Measurements from ENCODE around the gene USP54. TPM values are rescaled to one million over a fixed set of nuclear protein-coding genes. Genes with fewer than 3 reads are reported as not detected.

The USP54 gene
- total RNA-seq, 1 experiment from 2014 or later, result 37.9 TPM

DNA sequence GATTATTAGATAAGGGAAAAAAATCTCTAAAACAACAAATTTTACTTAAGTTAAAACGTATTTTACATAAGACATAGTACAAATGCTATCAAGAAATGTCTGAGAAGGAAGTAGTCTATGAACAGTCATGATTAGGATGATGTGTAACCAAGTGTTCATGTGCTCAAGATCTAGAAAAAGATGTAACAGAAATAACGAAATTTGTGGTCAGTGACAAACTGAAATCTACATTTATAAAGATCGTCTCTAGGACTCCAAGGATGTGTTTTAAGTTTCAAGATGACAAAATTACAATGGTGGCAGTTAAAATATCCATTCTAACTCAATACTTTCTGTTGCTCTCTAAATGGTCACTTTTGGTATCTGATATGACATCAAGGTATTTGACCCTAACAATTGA is 112.5 kb downstream of the USP54 start:
- Histone ChIP-seq H4K5ac (ENCODE audit: insufficient read length, low read depth, low read length) (no peak overlapping the region), H4K20me1 (ENCODE audit: control insufficient read depth, insufficient read depth, insufficient read length) (no peaks in the 10 kb centered on the region), H3K9me3 (ENCODE audit: control insufficient read depth, low read depth, low read length) (no peaks in the 10 kb centered on the region), H3K27me3 (ENCODE audit: insufficient read depth, low read length) (no peaks in the 10 kb centered on the region), H3K18ac (ENCODE audit: insufficient read length, low read depth, low read length) (no peak overlapping the region), H3K23me2 (ENCODE audit: insufficient read length, low read depth, low read length, poor library complexity, severe bottlenecking) (no peaks in the 10 kb centered on the region), H3K27ac (ENCODE audit: insufficient read length, low read depth, low read length) (no peak overlapping the region), H2BK15ac (ENCODE audit: low read depth, low read length) (no peak overlapping the region), H3K4ac (ENCODE audit: low read depth, low read length) (no peak overlapping the region), H2BK5ac (ENCODE audit: insufficient read length, low read length) (no peak overlapping the region), H3K4me1 (ENCODE audit: insufficient read depth, low read length) (no peaks in the 10 kb centered on the region), H2BK20ac (ENCODE audit: low read depth, low read length, poor library complexity, severe bottlenecking) (no peak overlapping the region), H2BK120ac (ENCODE audit: low read depth, low read length, poor library complexity, severe bottlenecking) (no peak overlapping the region), H3K23ac (ENCODE audit: insufficient read length, low read depth, low read length) (no peak overlapping the region), H3K14ac (ENCODE audit: insufficient read depth, low read length) (no peak overlapping the region), H4K91ac (ENCODE audit: insufficient read length, low read depth, low read length) (no peak overlapping the region), H2AK5ac (ENCODE audit: insufficient read length, low read length) (no peak overlapping the region), H4K8ac (replicated peaks; ENCODE audit: insufficient read length, low read depth, low read length) (no peak overlapping the region), H3T11ph (ENCODE audit: low read length) (no peak overlapping the region), H3K4me2 (ENCODE audit: insufficient read depth, insufficient read length, low read length) (no peak overlapping the region), H2BK12ac (ENCODE audit: insufficient read length, low read depth, low read length) (no peak overlapping the region), H2AFZ (ENCODE audit: low read length) (no peak overlapping the region), H3K9ac (ENCODE audit: extremely low read depth, insufficient read length, low read length) (no peak overlapping the region), H3K56ac (ENCODE audit: insufficient read length, low read depth, low read length) (no peak overlapping the region), H3K79me2 (ENCODE audit: insufficient read depth, low read length) (no peaks in the 10 kb centered on the region), H3K79me1 (ENCODE audit: insufficient read depth, low read depth, low read length, poor library complexity, severe bottlenecking) (peaks cover 2% of the 10 kb centered on the region)
- no peak overlapping the region for H3K4me3 Mint-ChIP-seq
- no peaks in the 10 kb centered on the region for H3K9me3 Mint-ChIP-seq
- H3K4me1 Mint-ChIP-seq, result no peaks in the 10 kb centered on the region
- TF ChIP-seq, protein P1, sequence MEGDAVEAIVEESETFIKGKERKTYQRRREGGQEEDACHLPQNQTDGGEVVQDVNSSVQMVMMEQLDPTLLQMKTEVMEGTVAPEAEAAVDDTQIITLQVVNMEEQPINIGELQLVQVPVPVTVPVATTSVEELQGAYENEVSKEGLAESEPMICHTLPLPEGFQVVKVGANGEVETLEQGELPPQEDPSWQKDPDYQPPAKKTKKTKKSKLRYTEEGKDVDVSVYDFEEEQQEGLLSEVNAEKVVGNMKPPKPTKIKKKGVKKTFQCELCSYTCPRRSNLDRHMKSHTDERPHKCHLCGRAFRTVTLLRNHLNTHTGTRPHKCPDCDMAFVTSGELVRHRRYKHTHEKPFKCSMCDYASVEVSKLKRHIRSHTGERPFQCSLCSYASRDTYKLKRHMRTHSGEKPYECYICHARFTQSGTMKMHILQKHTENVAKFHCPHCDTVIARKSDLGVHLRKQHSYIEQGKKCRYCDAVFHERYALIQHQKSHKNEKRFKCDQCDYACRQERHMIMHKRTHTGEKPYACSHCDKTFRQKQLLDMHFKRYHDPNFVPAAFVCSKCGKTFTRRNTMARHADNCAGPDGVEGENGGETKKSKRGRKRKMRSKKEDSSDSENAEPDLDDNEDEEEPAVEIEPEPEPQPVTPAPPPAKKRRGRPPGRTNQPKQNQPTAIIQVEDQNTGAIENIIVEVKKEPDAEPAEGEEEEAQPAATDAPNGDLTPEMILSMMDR (conservative IDR thresholded peaks at IDR 0.05), result no peak
- H3K27ac Mint-ChIP-seq, result no peak overlapping the region; a peak in 1 of 7 replicates
- DNase-seq, result no peak
- no peaks in the 10 kb centered on the region for H3K27me3 Mint-ChIP-seq (ENCODE audit: low read depth)
- H3K36me3 Mint-ChIP-seq (ENCODE audit: insufficient read depth in 1 of 3, low read depth in 3 of 3), result peaks cover 10 to 45% (median 32%) of the 10 kb centered on the region in 3 experiments; a peak in 6 of 7 replicates
- no CpG with 5 or more reads among the region's 3 CpGs for WGBS (ENCODE audit: extremely low coverage, insufficient read length, low lambda C conversion rate)

Data from H9 (cell line).